ENCODE measurements around the gene ZSCAN22.

ZSCAN22 gene

DNA sequence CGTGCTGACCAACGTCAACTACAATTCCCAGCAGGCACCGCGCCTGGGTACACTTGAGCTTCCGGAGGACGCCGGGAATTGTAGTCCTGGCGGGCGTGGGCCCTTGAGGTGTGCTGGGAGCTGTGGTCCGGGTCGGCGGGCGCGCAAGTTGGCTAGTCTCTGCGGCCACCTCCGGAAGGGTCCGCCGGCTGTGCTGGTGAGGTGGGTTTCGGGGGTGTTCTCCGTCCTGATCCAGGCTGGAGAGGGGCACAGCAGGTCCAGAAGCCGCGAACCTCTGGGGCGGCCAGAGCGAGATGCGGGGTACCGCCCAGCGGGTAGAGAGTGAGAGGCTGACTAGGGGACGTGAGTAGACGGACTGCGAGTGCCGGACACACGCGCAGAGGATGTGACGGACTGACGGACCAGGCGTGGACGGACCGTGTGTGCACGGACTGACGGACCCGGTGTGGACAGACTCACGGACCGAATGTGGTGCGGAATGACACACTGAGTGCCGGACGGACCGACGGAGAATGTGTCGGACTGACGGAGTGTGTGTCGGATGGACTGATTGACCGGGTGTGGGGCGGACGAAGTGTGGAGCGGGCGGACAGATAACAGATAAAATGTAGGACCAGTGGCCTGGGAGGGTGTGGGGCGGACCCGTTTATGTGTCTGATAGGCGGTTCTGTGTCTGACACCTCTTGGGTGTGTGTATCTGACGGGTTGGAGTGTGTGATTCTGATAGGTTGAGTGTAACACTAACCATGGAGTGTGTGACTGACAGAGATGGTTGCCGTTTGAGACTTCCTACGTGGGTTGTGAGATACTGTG, at the start of gene ZSCAN22:
TSS of gene ZSCAN22 (plus strand) at position 81 of the 813 bp plus-strand sequence. CDS start 7,809 bp downstream, outside the sequence.
- TF ChIP-seq, protein P1, sequence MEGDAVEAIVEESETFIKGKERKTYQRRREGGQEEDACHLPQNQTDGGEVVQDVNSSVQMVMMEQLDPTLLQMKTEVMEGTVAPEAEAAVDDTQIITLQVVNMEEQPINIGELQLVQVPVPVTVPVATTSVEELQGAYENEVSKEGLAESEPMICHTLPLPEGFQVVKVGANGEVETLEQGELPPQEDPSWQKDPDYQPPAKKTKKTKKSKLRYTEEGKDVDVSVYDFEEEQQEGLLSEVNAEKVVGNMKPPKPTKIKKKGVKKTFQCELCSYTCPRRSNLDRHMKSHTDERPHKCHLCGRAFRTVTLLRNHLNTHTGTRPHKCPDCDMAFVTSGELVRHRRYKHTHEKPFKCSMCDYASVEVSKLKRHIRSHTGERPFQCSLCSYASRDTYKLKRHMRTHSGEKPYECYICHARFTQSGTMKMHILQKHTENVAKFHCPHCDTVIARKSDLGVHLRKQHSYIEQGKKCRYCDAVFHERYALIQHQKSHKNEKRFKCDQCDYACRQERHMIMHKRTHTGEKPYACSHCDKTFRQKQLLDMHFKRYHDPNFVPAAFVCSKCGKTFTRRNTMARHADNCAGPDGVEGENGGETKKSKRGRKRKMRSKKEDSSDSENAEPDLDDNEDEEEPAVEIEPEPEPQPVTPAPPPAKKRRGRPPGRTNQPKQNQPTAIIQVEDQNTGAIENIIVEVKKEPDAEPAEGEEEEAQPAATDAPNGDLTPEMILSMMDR (IDR thresholded peaks at IDR 0.05; ENCODE audit: low read depth, low read length) = no peak
- peak; percentile 96 to 98 for DNase-seq (ENCODE audit: low read depth in 2 of 2)
- H3K4me3 ChIP-seq (replicated peaks in 1 of 2; ENCODE audit: low read depth in 2 of 2, low read length in 2 of 2) = peak within 1 kb of the TSS; percentile 86 to 91

DNA sequence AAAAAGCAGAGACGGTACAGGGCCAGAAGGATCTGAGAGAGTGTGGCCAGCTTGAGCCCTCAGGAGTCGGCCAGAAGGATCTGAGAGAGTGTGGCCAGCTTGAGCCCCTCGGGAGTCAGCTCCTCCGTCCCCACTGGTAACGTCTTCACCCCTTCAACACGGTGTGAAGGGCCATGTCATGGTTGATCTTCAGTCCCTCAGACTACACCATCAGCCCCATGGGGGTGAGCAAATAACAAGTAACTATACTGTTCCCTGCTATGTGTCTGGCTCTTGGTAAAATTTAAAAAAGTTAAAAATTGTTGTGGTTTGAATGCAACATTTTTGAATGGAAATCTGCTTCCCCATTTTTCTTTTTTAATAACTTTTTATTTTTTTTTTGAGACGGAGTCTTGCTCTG, 49.6 kb upstream of the ZSCAN22 start:
- H3K4me3 ChIP-seq (replicated peaks in 1 of 2; ENCODE audit: low read depth in 2 of 2, low read length in 2 of 2) = no peak overlapping the region
- TF ChIP-seq, protein P1 (IDR thresholded peaks at IDR 0.05; ENCODE audit: low read depth, low read length) = no peak
- no peak for DNase-seq (ENCODE audit: low read depth in 2 of 2)

DNA sequence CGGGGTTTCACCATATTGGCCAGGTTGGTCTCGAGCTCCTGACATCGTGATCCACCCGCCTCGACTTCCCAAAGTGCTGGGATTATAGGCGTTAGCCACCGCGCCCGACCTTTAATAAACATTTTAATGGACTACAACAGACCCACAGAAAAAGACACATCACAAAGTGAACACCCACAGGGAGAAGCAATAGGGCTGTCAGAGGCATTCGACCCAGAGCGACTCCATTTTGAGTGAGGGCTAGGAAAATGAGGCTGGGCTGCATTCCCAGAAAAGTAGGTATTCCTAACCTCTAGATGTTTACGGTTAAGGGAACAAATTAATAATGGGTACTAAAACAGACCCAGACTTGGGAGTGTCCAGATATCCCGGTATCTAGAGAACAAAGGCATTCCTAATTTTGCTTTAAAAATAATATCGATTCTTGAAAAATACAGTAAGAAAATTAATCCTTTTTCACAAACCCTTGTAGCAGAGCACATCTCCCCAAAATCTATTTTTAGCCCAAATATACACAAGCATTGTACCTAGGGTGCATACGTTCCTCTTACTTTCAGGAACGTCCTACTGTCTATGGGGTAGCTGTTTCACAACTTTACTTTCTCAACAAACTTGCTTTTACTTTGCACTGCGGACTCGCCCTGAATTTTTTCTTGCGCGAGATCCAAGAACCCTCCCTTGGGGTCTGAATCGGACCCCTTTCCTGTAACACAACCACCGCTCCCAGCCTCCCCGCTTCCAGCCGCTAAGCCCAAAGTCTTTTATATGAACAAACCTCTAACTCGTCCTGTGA, 48.9 kb upstream of the ZSCAN22 start:
- H3K4me3 ChIP-seq (replicated peaks in 1 of 2; ENCODE audit: low read depth in 2 of 2, low read length in 2 of 2) = peak overlapping the region; percentile 86 to 93
- TF ChIP-seq, protein P1 (IDR thresholded peaks at IDR 0.05; ENCODE audit: low read depth, low read length) = no peak
- DNase-seq (ENCODE audit: low read depth in 2 of 2) = no peak

DNA sequence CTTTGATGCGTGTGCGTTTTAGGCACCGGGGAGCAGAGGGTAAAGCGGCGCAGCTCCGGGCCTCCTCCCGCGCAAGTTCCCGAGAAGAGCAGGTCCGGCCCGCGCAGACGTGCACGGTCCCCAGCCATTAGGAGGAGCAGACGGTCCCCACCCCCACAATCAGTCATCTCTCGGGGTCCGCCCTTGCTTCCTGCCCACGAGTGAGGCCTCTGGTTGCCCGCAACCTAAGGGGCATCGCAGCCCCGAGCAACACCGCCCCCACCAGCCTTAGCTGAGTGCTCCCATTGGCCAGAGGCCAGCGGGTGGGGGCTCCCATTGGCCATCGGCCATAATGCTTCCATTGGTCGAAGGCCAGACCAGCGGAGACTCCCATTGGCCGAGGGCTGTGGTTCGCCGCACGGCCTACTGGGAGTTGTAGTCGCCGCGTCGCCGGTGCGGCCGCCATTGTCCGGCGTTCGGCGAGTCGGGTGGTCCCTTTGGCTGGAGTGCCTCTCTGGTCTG, 48.2 kb upstream of the ZSCAN22 start, which contains the start of gene ZNF8:
TSS of gene ZNF8 (plus strand) at position 415 of the 501 bp plus-strand sequence. CDS start 127 bp downstream, outside the sequence.
- TF ChIP-seq, protein P1 (IDR thresholded peaks at IDR 0.05; ENCODE audit: low read depth, low read length) = no peak
- DNase-seq (ENCODE audit: low read depth in 2 of 2) = peak; percentile 99
- H3K4me3 ChIP-seq (replicated peaks in 1 of 2; ENCODE audit: low read depth in 2 of 2, low read length in 2 of 2) = peak within 1 kb of the TSS; percentile 86 to 93

DNA sequence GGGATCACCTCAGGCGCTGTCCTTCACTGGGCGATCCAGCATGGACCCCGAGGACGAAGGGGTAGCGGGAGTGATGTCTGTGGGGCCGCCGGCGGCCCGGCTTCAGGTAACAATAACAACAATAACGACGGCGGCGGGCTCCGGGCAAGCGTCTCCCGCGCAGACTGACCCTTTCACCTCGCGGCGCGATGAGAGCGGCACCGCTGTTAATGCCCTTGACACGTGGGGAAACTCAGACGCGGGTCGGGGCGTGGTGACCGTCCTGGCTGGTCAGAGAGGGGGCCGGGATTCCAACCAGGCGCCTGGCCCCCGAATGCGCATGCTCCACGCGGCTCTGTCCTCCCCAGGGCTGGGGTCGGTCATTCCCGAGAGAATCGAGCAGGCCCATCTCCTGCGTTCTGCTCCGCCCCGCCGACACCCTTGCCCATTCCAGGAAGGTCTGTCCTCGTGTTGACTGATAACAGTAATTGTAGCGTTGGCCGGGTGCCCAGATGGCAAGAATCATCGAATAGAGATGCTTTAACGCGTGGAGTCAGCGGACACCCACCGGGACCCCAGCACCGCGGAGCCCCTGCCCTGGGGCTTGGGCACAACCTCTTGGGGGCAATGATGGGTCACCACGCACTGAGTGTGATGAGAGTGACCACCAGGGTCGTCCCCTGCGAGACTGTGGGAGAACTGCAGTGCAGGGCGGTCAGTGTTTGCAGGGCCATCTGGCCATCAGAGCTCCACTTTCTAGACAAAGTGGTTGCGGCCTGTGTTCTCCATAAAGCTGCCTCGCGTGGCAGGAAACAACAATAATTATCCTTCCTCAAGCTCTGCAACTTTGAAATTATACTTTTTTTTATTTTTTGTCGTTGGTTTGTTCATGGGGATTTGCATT, 47.5 kb upstream of the ZSCAN22 start:
- peak; percentile 49 to 86 for DNase-seq (ENCODE audit: low read depth in 2 of 2)
- TF ChIP-seq, protein P1 (IDR thresholded peaks at IDR 0.05; ENCODE audit: low read depth, low read length) = no peak
- peak overlapping the region; percentile 86 to 93 for H3K4me3 ChIP-seq (replicated peaks in 1 of 2; ENCODE audit: low read depth in 2 of 2, low read length in 2 of 2)

DNA sequence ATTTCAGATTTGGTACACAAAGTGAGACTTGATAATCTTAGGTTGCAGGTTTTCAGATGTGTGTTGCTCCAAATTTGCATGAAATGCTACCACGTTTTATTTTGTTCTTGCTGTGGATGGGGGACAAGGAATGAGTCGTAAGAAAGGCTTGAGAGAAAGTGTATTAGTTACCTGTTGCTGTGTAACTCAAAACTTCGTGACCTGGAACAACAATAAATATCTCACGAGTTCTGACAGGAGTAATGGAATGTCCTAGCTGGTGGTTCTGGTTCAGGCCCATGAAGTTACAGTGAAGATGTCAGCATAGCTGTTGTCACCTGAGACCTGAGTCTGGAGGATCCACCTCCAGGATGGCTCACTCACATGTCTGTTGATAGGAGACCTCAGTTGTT, 46.9 kb upstream of the ZSCAN22 start:
- peak in 1 of 2 donors; percentile 11 for DNase-seq (ENCODE audit: low read depth in 2 of 2)
- peak overlapping the region; percentile 86 to 93 for H3K4me3 ChIP-seq (replicated peaks in 1 of 2; ENCODE audit: low read depth in 2 of 2, low read length in 2 of 2)
- TF ChIP-seq, protein P1 (IDR thresholded peaks at IDR 0.05; ENCODE audit: low read depth, low read length) = no peak
